Dermis blood vessel endothelial cell (primary cell): Measurements from ENCODE around the gene GAPDH. TPM values are rescaled to one million over a fixed set of nuclear protein-coding genes. Genes with fewer than 3 reads are reported as not detected.

Experiments
- DNase-seq: peaks from one replicate; pipeline ENCODE4 v3.0.0; 2010
- total RNA-seq: library from RNA; depleted of rRNA; stranded (reverse); fragments of >200 nt; gene quantifications from 2 replicates; pipeline ENCODE4 v1.2.3, GENCODE V29; 2014

The GAPDH gene
- total RNA-seq, 1 donor from 2014 or later, result 4,017 TPM

DNA sequence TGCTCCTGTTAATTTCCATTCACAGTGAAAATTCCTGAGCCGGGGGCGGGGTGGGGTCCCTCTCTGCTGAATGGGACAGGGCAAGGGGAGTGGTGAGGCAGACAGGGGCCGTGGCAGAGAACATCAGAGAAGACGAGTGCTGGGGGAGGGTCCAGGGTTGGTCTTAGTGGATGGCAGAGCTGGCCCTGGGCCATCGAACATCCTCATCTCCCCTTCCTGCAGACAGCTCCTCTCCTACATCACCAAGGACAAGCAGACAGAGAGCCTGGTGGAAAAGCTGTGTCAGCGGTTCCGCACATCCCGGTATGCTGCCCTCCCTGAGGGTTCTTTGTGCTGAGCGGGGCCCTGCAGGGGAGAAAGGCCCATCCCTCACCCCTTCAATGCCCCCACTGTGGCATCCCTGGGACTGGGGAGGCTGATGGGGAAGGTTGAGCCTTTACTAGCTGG lies 5.0 kb upstream of the GAPDH start:
- no peak for DNase-seq

DNA sequence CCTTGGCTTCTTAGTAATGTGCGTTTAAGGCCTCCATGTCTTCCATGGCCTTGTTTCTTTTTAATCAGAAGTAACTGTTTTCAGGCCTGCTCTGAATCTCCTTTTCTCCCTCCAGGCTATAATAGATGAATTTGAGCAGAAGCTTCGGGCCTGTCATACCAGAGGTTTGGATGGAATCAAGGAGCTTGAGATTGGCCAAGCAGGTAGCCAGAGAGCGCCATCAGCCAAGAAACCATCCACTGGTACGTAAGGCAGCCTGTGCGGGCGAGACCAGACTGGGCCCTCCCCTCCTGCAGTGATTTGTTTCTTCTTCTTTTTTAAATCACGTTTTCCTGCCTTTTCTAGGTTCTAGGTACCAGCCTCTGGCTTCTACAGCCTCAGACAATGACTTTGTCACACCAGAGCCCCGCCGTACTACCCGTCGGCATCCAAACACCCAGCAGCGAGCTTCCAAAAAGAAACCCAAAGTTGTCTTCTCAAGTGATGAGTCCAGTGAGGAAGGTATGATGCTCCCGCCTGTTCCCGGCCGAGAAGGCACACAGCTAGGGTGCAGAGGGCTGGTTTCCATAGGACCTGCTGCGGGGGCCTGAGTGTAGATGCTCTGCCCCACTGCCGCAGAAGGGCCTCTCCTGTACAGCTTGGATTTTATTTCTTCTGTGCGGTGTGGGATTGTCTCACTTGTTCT lies 3.6 kb upstream of the GAPDH start:
- no peak for DNase-seq

DNA sequence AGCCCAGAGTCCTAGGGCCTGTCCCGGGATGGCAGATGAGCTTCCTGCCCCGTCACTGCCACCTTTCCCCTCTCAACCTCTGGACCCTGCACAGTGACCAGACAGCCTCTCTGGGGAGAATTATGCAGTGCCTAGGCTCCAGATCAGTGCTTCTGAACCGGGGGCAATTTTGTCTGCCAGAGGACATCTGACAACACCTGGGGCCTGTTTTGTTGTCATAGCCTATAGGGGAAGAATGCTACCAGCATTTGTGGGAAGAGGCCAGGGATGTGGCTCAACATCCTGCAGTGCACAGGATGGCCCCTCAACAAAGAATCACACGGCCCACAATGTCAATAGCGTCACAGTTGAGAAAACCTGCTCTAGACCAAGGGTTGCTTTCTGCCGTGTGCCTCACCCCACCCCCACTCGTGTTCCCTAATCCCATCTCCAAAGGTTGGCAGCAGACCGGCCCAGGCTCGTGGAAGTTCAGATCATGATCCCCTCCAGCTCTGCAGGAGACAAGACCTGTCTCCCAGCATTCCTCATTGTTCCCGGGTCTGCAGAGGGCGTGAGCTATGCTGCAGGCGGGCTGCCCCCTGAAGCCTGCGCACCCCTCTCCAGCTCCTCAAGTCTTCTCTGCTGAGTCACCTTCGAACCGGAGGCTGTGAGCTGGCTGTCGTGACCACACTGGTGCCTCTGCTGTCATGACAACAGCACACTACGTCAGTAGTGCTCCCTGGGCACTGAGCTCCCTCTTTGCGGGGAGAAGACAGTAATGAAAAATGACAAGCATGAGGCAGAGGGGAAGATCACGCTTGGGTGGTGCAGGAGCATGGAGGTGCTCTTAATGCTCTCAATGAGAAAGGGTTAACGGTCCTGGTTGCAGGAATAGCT lies 2.0 kb upstream of the GAPDH start:
- peak; percentile 92 for DNase-seq

DNA sequence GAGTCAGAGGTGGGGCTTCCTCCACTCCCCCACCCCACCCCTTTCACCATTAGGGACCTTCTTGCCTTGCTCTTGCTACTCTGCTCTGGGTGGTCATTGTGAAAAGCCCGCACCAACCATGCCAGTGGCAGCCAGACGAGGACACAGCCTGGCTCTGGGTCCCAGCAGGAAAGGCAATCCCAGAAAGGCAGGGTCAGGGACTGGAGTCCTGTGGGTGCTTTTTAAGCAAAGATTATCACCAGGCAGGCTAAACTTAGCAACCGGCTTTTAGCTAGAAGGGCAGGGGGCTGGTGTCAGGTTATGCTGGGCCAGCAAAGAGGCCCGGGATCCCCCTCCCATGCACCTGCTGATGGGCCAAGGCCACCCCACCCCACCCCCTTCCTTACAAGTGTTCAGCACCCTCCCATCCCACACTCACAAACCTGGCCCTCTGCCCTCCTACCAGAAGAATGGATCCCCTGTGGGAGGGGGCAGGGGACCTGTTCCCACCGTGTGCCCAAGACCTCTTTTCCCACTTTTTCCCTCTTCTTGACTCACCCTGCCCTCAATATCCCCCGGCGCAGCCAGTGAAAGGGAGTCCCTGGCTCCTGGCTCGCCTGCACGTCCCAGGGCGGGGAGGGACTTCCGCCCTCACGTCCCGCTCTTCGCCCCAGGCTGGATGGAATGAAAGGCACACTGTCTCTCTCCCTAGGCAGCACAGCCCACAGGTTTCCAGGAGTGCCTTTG lies 1.2 kb upstream of the GAPDH start:
- peak; percentile 54 for DNase-seq

DNA sequence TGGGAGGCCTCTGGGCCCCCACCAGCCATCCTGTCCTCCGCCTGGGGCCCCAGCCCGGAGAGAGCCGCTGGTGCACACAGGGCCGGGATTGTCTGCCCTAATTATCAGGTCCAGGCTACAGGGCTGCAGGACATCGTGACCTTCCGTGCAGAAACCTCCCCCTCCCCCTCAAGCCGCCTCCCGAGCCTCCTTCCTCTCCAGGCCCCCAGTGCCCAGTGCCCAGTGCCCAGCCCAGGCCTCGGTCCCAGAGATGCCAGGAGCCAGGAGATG lies 729 bp upstream of the GAPDH start:
- DNase-seq, result no peak

DNA sequence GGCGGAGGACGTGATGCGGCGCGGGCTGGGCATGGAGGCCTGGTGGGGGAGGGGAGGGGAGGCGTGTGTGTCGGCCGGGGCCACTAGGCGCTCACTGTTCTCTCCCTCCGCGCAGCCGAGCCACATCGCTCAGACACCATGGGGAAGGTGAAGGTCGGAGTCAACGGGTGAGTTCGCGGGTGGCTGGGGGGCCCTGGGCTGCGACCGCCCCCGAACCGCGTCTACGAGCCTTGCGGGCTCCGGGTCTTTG lies 303 bp downstream of the GAPDH start:
- peak; percentile 83 for DNase-seq

DNA sequence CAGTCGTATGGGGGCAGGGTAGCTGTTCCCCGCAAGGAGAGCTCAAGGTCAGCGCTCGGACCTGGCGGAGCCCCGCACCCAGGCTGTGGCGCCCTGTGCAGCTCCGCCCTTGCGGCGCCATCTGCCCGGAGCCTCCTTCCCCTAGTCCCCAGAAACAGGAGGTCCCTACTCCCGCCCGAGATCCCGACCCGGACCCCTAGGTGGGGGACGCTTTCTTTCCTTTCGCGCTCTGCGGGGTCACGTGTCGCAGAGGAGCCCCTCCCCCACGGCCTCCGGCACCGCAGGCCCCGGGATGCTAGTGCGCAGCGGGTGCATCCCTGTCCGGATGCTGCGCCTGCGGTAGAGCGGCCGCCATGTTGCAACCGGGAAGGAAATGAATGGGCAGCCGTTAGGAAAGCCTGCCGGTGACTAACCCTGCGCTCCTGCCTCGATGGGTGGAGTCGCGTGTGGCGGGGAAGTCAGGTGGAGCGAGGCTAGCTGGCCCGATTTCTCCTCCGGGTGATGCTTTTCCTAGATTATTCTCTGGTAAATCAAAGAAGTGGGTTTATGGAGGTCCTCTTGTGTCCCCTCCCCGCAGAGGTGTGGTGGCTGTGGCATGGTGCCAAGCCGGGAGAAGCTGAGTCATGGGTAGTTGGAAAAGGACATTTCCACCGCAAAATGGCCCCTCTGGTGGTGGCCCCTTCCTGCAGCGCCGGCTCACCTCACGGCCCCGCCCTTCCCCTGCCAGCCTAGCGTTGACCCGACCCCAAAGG lies 804 bp downstream of the GAPDH start:
- DNase-seq, result peak; percentile 91

DNA sequence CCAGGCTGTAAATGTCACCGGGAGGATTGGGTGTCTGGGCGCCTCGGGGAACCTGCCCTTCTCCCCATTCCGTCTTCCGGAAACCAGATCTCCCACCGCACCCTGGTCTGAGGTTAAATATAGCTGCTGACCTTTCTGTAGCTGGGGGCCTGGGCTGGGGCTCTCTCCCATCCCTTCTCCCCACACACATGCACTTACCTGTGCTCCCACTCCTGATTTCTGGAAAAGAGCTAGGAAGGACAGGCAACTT lies 1.3 kb downstream of the GAPDH start:
- DNase-seq, result no peak

DNA sequence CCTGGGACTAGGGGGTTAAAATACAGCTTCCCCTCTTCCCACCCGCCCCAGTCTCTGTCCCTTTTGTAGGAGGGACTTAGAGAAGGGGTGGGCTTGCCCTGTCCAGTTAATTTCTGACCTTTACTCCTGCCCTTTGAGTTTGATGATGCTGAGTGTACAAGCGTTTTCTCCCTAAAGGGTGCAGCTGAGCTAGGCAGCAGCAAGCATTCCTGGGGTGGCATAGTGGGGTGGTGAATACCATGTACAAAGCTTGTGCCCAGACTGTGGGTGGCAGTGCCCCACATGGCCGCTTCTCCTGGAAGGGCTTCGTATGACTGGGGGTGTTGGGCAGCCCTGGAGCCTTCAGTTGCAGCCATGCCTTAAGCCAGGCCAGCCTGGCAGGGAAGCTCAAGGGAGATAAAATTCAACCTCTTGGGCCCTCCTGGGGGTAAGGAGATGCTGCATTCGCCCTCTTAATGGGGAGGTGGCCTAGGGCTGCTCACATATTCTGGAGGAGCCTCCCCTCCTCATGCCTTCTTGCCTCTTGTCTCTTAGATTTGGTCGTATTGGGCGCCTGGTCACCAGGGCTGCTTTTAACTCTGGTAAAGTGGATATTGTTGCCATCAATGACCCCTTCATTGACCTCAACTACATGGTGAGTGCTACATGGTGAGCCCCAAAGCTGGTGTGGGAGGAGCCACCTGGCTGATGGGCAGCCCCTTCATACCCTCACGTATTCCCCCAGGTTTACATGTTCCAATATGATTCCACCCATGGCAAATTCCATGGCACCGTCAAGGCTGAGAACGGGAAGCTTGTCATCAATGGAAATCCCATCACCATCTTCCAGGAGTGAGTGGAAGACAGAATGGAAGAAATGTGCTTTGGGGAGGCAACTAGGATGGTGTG lies 1.9 kb downstream of the GAPDH start:
- no peak for DNase-seq

DNA sequence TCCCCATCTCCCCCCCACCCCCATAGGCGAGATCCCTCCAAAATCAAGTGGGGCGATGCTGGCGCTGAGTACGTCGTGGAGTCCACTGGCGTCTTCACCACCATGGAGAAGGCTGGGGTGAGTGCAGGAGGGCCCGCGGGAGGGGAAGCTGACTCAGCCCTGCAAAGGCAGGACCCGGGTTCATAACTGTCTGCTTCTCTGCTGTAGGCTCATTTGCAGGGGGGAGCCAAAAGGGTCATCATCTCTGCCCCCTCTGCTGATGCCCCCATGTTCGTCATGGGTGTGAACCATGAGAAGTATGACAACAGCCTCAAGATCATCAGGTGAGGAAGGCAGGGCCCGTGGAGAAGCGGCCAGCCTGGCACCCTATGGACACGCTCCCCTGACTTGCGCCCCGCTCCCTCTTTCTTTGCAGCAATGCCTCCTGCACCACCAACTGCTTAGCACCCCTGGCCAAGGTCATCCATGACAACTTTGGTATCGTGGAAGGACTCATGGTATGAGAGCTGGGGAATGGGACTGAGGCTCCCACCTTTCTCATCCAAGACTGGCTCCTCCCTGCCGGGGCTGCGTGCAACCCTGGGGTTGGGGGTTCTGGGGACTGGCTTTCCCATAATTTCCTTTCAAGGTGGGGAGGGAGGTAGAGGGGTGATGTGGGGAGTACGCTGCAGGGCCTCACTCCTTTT lies 2.7 kb downstream of the GAPDH start:
- DNase-seq, result no peak

DNA sequence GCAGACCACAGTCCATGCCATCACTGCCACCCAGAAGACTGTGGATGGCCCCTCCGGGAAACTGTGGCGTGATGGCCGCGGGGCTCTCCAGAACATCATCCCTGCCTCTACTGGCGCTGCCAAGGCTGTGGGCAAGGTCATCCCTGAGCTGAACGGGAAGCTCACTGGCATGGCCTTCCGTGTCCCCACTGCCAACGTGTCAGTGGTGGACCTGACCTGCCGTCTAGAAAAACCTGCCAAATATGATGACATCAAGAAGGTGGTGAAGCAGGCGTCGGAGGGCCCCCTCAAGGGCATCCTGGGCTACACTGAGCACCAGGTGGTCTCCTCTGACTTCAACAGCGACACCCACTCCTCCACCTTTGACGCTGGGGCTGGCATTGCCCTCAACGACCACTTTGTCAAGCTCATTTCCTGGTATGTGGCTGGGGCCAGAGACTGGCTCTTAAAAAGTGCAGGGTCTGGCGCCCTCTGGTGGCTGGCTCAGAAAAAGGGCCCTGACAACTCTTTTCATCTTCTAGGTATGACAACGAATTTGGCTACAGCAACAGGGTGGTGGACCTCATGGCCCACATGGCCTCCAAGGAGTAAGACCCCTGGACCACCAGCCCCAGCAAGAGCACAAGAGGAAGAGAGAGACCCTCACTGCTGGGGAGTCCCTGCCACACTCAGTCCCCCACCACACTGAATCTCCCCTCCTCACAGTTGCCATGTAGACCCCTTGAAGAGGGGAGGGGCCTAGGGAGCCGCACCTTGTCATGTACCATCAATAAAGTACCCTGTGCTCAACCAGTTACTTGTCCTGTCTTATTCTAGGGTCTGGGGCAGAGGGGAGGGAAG lies 3.5 kb downstream of the GAPDH start:
- DNase-seq, result peak; percentile 91

DNA sequence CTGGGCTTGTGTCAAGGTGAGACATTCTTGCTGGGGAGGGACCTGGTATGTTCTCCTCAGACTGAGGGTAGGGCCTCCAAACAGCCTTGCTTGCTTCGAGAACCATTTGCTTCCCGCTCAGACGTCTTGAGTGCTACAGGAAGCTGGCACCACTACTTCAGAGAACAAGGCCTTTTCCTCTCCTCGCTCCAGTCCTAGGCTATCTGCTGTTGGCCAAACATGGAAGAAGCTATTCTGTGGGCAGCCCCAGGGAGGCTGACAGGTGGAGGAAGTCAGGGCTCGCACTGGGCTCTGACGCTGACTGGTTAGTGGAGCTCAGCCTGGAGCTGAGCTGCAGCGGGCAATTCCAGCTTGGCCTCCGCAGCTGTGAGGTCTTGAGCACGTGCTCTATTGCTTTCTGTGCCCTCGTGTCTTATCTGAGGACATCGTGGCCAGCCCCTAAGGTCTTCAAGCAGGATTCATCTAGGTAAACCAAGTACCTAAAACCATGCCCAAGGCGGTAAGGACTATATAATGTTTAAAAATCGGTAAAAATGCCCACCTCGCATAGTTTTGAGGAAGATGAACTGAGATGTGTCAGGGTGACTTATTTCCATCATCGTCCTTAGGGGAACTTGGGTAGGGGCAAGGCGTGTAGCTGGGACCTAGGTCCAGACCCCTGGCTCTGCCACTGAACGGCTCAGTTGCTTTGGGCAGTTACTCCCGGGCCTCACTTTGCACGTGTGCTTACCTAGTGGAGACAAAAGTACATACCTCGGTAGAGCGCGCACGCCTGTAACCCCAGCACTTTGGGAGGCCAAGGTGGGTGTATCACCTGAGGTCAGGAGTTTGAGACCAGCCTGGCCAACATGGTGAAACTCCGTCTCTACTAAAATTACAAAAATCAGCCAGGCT lies 4.3 kb downstream of the GAPDH start:
- DNase-seq, result no peak

DNA sequence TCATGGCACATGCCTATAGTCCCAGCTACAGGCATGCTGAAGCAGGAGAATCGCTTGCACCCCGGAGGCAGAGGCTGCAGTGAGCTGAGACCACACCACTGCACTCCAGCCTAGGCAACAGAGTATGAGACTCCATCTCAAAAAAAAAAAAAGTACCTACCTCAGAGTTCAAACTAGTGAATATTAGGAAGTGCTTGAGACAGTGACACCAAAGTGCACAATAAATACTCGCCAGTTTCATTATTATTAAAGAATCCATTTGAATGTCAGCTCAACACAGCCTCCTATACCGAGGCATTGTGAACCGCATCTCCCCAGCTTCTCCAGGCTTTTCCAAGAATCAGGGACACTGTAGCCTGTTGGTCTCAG lies 5.0 kb downstream of the GAPDH start:
- DNase-seq, result no peak

DNA sequence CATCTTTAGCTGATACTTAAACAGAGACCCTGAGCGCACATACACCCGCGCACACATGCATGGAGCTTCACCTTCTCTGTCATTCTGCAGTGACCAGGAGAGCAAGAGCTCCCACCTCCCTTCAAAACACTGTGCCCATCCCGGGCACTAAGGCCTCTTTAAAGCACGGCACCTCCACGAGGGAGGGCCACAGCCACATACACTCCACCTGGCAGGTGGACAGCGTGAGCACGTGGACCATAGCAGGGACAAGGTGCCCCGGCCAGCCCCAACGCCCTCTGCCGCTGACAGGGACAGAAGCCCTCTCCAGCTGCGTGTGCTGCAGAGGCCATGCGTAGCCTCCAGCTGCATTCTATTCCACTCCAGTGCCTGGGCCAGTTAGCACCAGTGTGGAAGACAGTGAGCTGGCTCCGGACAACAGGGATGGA lies 5.4 kb downstream of the GAPDH start:
- no peak for DNase-seq

DNA sequence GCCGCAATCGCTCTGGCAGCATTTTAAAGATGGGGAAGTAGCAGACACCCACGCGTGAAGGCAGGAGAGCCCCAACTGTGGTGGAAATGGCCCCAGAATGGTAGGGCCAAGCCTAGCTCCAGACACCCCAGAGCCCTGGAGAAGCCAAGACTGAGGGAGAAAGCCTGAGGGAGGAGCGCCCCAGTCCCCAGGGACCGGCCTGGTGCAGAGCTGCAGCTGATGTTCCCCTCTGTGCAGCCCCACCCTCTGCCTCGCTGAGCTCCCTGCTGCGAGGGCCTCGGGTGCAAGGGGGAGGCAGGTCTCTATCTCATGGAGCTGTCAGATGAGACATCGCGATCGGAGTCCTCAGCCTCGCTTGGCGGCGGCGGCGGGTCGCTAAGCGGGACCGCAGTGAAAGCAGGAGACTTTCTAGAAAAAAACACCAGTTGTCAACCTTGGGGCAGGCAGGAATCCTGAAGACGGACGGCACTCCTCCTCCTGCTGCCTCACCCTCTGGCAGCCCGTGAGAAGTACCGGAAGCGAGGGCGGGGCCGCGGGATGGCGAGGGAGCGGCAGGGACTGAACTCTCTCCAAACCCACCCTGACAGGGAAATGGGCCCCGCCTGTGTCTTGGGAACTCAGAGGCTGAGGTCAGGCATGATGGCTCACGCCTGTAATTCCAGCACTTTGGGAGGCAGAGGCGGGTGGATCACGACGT lies 6.0 kb downstream of the GAPDH start:
- peak; percentile 83 for DNase-seq

DNA sequence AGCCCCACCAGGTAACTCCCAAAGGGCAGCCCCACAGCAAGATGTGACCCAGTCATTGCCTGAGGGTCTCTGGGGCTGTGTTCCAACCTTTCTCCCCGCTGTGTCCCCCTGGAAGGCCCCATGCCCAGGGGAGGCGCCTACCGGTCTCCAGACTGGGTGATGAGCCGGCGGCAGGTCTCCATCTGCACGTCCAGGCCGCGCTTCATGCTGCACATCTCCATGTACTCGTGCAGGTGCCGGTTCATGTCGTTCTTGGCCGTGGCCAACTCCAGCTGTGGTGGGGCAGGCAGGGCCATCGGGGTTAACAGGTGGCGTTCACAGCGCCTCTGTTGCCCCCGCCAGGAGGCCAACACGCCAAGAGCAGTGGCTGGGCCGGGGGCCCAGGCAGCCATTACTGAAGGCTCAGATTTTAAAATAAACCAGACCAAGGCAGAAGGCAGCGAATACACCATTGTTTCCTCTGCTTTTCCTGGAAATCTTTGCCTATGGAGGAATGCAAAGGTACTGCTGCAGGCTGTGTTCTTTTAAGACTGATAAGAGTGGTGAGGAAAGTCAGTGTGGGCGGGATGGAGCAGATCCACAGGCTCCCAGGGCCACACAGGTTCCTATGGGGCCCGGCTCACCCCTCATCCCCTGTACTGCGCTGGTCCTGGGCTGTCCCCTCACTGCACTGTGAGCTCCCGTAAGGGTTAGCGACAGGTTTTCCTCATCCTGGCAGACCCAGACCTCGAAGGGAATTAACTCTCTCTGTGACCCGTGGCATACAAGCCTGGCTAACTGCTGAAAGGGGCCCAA lies 7.3 kb downstream of the GAPDH start:
- DNase-seq, result no peak

DNA sequence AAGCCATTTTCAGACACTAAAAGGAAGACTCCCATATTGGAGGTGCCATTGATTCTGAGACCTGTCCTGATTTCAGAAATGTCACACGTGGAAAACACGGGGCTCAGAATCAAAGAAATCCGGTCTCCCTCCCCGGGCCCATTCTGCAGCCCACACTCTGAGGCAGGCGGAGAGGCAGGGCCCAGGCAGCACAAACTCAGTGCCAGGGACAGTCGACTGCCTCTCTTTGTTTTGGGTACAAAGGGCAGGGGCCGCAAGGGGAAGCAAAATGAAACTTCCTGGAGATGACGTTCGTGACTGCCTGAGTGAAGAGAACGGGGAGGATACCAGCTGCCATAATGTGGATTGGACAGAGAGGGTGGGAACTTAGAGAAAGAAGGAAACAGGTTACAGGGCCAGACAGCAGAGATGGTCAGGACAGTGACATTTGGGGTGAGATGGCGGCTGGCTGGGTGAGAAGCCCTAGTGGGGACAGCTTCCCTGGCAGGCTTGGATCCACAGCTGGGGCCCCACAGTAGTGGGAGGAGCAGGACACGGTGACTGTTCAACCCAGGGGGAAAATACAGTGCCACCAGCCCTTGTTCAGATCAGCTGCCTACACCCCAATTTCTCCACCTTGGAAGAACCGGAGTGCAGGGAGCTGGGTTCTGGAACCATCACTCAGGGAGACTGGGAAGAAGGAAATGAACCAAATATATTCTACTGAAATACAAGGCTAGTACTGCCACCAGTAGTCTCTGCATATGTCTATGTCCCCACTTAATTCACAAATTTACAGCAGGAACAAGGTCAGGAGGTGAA lies 8.1 kb downstream of the GAPDH start:
- peak; percentile 47 for DNase-seq

DNA sequence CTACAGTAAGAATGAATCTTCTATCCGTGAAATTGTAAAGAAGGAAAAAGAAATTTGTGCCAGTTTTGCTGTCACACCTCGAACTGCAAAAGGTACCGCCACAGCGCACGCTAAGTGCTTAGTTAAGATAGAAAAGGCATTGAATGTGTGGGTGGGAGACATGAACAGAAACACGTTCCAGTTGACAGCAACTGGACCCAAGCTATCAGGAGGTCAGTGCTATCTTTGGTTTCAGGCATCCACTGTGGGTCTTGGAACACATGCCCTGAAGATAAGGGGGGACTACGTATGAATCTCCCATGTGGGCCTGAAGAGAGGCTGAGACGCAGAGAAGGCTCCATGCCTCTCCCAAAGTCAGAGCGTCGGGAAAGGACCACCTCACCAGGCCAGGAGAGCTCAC lies 11.7 kb downstream of the GAPDH start:
- no peak for DNase-seq
